Fibroblast of lung (primary cell): ENCODE data around the gene PAPOLG. TPM values are rescaled to one million over a fixed set of nuclear protein-coding genes. Genes with fewer than 3 reads are reported as not detected.

ENCODE experiments used
- DNase-seq, 2 donors: peaks; one replicate each; pipeline versions ENCODE4 v3.0.0 to v3.0.0-alpha.2; 2010; ENCODE audit warnings: low read depth in 2 of 2
- H2AFZ ChIP-seq: 2 replicates; pipeline ENCODE4 v1.5.1; 2012; ENCODE audit warnings: low read length, control low read depth, inconsistent platforms
- H3K27ac ChIP-seq: 2 replicates; pipeline ENCODE4 v1.5.1; 2011; ENCODE audit warnings: low read length, control low read depth; ENCODE audit not compliant: insufficient read depth
- H3K27me3 ChIP-seq: 2 replicates; pipeline ENCODE4 v1.5.1; 2011; ENCODE audit warnings: mild to moderate bottlenecking, low read length; ENCODE audit not compliant: control insufficient read depth, insufficient read depth
- H3K36me3 ChIP-seq: 2 replicates; pipeline ENCODE4 v1.5.1; 2011; ENCODE audit warnings: low read length; ENCODE audit not compliant: control insufficient read depth, insufficient read depth
- H3K4me1 ChIP-seq: 2 replicates; pipeline ENCODE4 v1.5.1; 2011; ENCODE audit warnings: low read length; ENCODE audit not compliant: control insufficient read depth, insufficient read depth; ENCODE audit errors: extremely low read depth
- H3K4me2 ChIP-seq: 2 replicates; pipeline ENCODE4 v1.5.1; 2011; ENCODE audit warnings: low read length, control low read depth; ENCODE audit not compliant: insufficient read depth; ENCODE audit errors: extremely low read depth
- H3K4me3 ChIP-seq, 4 experiments: fragments of 200-600 bp in 1 of 4; sonication (generic) in 1 of 4; replicated peaks in 1 of 4; 2 replicates each; pipeline ENCODE4 v1.5.1; 2011 to 2016; ENCODE audit warnings: low read length in 4 of 4, low read depth in 3 of 4, mild to moderate bottlenecking in 3 of 4, control low read depth in 2 of 4, inconsistent platforms in 1 of 4, mixed read lengths in 1 of 4; ENCODE audit not compliant: insufficient read depth in 1 of 4; ENCODE audit errors: control extremely low read depth in 1 of 4
- H3K79me2 ChIP-seq: 2 replicates; pipeline ENCODE4 v1.5.1; 2012; ENCODE audit warnings: mild to moderate bottlenecking, low read length, inconsistent platforms; ENCODE audit not compliant: control insufficient read depth, insufficient read depth
- H3K9ac ChIP-seq: 2 replicates; pipeline ENCODE4 v1.5.1; 2011; ENCODE audit warnings: mild to moderate bottlenecking, low read length, control low read depth; ENCODE audit not compliant: insufficient read depth
- H3K9me3 ChIP-seq: 2 replicates; pipeline ENCODE4 v1.5.1; 2012; ENCODE audit warnings: low read depth, low read length; ENCODE audit not compliant: control insufficient read depth, insufficient read depth
- H4K20me1 ChIP-seq: 2 replicates; pipeline ENCODE4 v1.5.1; 2011; ENCODE audit warnings: low read length; ENCODE audit not compliant: control insufficient read depth, insufficient read depth; ENCODE audit errors: extremely low read depth
- CTCF ChIP-seq, 2 donors: IDR thresholded peaks in 1 of 2; conservative IDR thresholded peaks in 1 of 2; 1 replicate in 1 of 2; 2 replicates in 1 of 2; pipeline ENCODE4 v1.5.1; 2011 to 2012; ENCODE audit warnings: low read length in 2 of 2, control low read depth in 1 of 2, inconsistent platforms in 1 of 2, low read depth in 1 of 2, mild to moderate bottlenecking in 1 of 2
- EZH2 ChIP-seq: IDR thresholded peaks from 2 replicates; pipeline ENCODE4 v1.5.1; 2012; ENCODE audit warnings: low read length, control low read depth, mild to moderate bottlenecking; ENCODE audit errors: missing control alignments
- polyA plus RNA-seq, 2 donors: library from polyadenylated mRNA; depleted of rRNA in 1 of 2; stranded (reverse) in 1 of 2; unstranded in 1 of 2; fragments of >200 nt; gene quantifications; 2 replicates each; pipeline ENCODE4 v1.2.1, GENCODE V29; 2011 to 2012; ENCODE audit warnings: missing spikeins in 1 of 2
- total RNA-seq: library from RNA; depleted of rRNA; stranded (reverse); fragments of >200 nt; gene quantifications from 2 replicates; pipeline ENCODE4 v1.2.1, GENCODE V29; 2014

The PAPOLG gene
- total and polyA plus RNA-seq, 2 donors (not counting 1 experiment from before 2014, with no cell fraction given): 11.2 to 11.9 TPM

GRCh38 chr2:60831921-60832320 lies 75.9 kb downstream of the PAPOLG start:
- Histone ChIP-seq H3K4me2 (no peak overlapping the region), H3K27me3 (peaks cover 11% of the 10 kb centered on the region), H3K27ac (no peak overlapping the region), H3K9me3 (no peaks in the 10 kb centered on the region), H4K20me1 (no peaks in the 10 kb centered on the region), H3K79me2 (no peaks in the 10 kb centered on the region), H2AFZ (no peak overlapping the region), H3K4me1 (no peaks in the 10 kb centered on the region), H3K36me3 (no peaks in the 10 kb centered on the region), H3K9ac (no peak overlapping the region), H3K4me3 (no peak overlapping the region)
- DNase-seq: no peak
- TF ChIP-seq CTCF (conservative IDR thresholded peaks at IDR 0.05 in 1 of 2, IDR thresholded peaks at IDR 0.05 in 1 of 2; ENCODE audit: low read depth in 1 of 2, low read length in 2 of 2) (no peak), EZH2 (no peak)

GRCh38 chr2:60832621-60833020 lies 76.6 kb downstream of the PAPOLG start:
- Histone ChIP-seq H3K27ac (no peak overlapping the region), H3K9ac (no peak overlapping the region), H3K4me2 (no peak overlapping the region), H3K27me3 (peaks cover 11% of the 10 kb centered on the region), H3K79me2 (no peaks in the 10 kb centered on the region), H4K20me1 (no peaks in the 10 kb centered on the region), H3K36me3 (no peaks in the 10 kb centered on the region), H3K4me1 (no peaks in the 10 kb centered on the region), H3K9me3 (no peaks in the 10 kb centered on the region), H2AFZ (no peak overlapping the region), H3K4me3 (no peak overlapping the region)
- DNase-seq: no peak
- TF ChIP-seq EZH2 (no peak), CTCF (conservative IDR thresholded peaks at IDR 0.05 in 1 of 2, IDR thresholded peaks at IDR 0.05 in 1 of 2; ENCODE audit: low read depth in 1 of 2, low read length in 2 of 2) (no peak)

GRCh38 chr2:60834270-60834717 lies 78.2 kb downstream of the PAPOLG start:
- no peak overlapping the region for H3K4me3 ChIP-seq
- TF ChIP-seq EZH2: no peak
- TF ChIP-seq CTCF (conservative IDR thresholded peaks at IDR 0.05 in 1 of 2, IDR thresholded peaks at IDR 0.05 in 1 of 2; ENCODE audit: low read depth in 1 of 2, low read length in 2 of 2): no peak
- no peaks in the 10 kb centered on the region for H3K36me3 ChIP-seq
- H3K27me3 ChIP-seq: peaks cover 11% of the 10 kb centered on the region
- no peaks in the 10 kb centered on the region for H4K20me1 ChIP-seq
- no peaks in the 10 kb centered on the region for H3K9me3 ChIP-seq
- H3K79me2 ChIP-seq: no peaks in the 10 kb centered on the region
- no peak overlapping the region for H2AFZ ChIP-seq
- no peak overlapping the region for H3K4me2 ChIP-seq
- no peak overlapping the region for H3K9ac ChIP-seq
- DNase-seq: no peak
- no peak overlapping the region for H3K27ac ChIP-seq
- no peaks in the 10 kb centered on the region for H3K4me1 ChIP-seq
